GM19193 (cell line): ENCODE data around the gene ATRN.

Source experiments
- POLR2A ChIP-seq: IDR thresholded peaks from 4 replicates; pipeline ENCODE4 v1.6.1; 2011; ENCODE audit not compliant: insufficient read depth, insufficient read length; ENCODE audit errors: extremely low read depth

ATRN gene

GRCh38 chr20:3621111-3621510 is 150.3 kb downstream of the ATRN start:
- TF ChIP-seq POLR2A: no peak

- no peak for TF ChIP-seq POLR2A
Observed at GRCh38 chr20:3622406-3622805, 151.6 kb downstream of the ATRN start.

GRCh38 chr20:3627476-3627875 is 156.7 kb downstream of the ATRN start:
- TF ChIP-seq POLR2A: no peak

- TF ChIP-seq POLR2A: no peak
Observed at GRCh38 chr20:3628502-3629314, 157.9 kb downstream of the ATRN start.

- no peak for TF ChIP-seq POLR2A
Observed at GRCh38 chr20:3629893-3630292, 159.1 kb downstream of the ATRN start.

GRCh38 chr20:3630429-3630828 is 159.6 kb downstream of the ATRN start:
- TF ChIP-seq POLR2A: no peak

- TF ChIP-seq POLR2A: no peak
Observed at GRCh38 chr20:3631534-3631933, 160.7 kb downstream of the ATRN start.

GRCh38 chr20:3632311-3633004 is 161.6 kb downstream of the ATRN start:
- TF ChIP-seq POLR2A: no peak

- no peak for TF ChIP-seq POLR2A
Observed at GRCh38 chr20:3633913-3634478, 163.2 kb downstream of the ATRN start.

- no peak for TF ChIP-seq POLR2A
Observed at GRCh38 chr20:3635346-3635745, 164.5 kb downstream of the ATRN start.

- TF ChIP-seq POLR2A: no peak
Observed at GRCh38 chr20:3640259-3640658, 169.4 kb downstream of the ATRN start.

GRCh38 chr20:3645309-3646066 is 174.7 kb downstream of the ATRN start:
- no peak for TF ChIP-seq POLR2A

- TF ChIP-seq POLR2A: no peak
Observed at GRCh38 chr20:3646067-3646440, 175.2 kb downstream of the ATRN start.

- no peak for TF ChIP-seq POLR2A
Observed at GRCh38 chr20:3646651-3647050, 175.8 kb downstream of the ATRN start.

- no peak for TF ChIP-seq POLR2A
Observed at GRCh38 chr20:3647473-3647872, 176.7 kb downstream of the ATRN start.
